ENCODE data around the gene SDK2. TPM values are rescaled to one million over a fixed set of nuclear protein-coding genes. Genes with fewer than 3 reads are reported as not detected.
A peak's percentile ranks its signal among the peaks of the same experiment; 100 is the strongest.

SDK2 gene
- total and polyA plus RNA-seq, 2 donors from 2014 or later: 0.37 to 2.4 TPM

DNA sequence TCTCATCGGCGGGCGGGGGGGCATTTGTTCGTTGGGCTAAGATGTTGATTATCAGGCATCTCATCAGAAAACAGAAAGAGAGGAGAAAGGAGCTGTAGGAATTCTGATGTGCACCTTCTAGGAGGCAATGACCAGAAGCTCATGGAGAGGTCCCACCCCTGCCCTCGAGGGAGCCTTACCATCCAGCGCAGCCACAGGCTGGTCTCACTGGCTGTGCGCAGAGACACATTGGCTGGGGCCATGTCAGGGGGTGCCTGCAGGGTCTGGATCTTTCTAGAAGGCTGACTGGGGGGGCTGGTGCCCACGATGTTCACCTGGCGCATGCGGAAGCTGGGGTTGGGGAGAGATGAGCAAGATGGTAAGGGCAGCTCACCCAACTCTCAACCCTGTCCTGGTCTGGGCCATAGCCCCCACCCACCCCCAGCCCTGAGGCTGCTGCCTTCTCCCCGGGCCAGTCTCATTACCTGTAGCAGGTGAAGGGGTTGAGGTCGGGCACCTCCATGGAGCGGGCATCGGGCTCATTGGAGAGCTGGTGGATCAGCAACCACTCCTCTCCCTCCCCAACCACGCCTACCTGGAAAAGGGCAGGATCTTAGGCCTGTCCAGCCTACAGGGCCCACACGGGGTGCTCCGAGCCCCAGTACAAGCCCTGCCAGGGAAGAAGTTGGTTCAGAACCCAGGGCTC is 246.2 kb downstream of the SDK2 start:
- H3K9me3 ChIP-seq (ENCODE audit: control insufficient read depth in 2 of 3, insufficient read depth in 1 of 3, low read length in 3 of 3): no peaks in the 10 kb centered on the region
- H3K36me3 ChIP-seq (ENCODE audit: control insufficient read depth in 2 of 3, insufficient read depth in 3 of 3, low read length in 3 of 3): no peaks in the 10 kb centered on the region
- intact Hi-C loops (cut with DNase I): no loop called here
- H3K4me3 ChIP-seq (ENCODE audit: low read length in 3 of 3): no peak overlapping the region
- no peak overlapping the region for H3K27ac ChIP-seq (ENCODE audit: low read depth in 2 of 2, low read length in 2 of 2)
- no peak for FAIRE-seq
- H3K9ac ChIP-seq (ENCODE audit: low read length in 3 of 3): no peak overlapping the region
- TF ChIP-seq, protein P1, sequence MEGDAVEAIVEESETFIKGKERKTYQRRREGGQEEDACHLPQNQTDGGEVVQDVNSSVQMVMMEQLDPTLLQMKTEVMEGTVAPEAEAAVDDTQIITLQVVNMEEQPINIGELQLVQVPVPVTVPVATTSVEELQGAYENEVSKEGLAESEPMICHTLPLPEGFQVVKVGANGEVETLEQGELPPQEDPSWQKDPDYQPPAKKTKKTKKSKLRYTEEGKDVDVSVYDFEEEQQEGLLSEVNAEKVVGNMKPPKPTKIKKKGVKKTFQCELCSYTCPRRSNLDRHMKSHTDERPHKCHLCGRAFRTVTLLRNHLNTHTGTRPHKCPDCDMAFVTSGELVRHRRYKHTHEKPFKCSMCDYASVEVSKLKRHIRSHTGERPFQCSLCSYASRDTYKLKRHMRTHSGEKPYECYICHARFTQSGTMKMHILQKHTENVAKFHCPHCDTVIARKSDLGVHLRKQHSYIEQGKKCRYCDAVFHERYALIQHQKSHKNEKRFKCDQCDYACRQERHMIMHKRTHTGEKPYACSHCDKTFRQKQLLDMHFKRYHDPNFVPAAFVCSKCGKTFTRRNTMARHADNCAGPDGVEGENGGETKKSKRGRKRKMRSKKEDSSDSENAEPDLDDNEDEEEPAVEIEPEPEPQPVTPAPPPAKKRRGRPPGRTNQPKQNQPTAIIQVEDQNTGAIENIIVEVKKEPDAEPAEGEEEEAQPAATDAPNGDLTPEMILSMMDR (IDR thresholded peaks at IDR 0.05; ENCODE audit: borderline replicate concordance, extremely low read depth, insufficient read depth): no peak
- H3K4me1 ChIP-seq (ENCODE audit: control insufficient read depth in 2 of 3, insufficient read depth in 2 of 3, low read depth in 1 of 3, low read length in 3 of 3): peaks cover 0 to 2% (median 0%) of the 10 kb centered on the region in 3 donors
- DNase-seq: peak in 1 of 5 donors; percentile 44
- H3K27me3 ChIP-seq (ENCODE audit: control insufficient read depth, insufficient read depth, low read length): no peaks in the 10 kb centered on the region

DNA sequence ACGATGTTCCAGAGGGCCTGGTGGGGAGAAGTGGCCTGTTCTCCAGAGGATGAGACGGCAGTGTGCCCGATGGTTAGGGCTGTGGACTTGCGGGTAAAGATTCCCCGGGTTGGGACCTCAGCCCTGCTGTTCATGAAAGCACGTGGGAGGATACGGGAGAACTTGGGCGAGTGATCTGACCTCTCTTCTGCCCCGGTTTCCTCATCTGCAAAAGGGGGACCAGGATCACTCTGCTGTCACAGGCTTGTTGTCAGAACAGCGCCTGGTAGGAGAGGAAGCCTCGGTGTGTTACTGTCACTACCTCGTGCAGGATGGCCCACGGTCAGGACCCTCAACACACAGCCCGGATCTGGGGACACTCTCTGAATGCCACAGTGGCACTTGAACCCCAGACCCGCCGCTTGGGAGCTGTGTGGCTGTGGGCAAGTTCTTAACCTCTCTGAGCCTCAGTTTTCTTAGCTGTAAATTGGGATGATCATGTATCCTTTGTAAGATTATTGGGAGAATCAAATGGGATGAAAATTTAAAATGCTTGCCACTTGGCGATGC is 246.9 kb downstream of the SDK2 start:
- Histone ChIP-seq H3K27ac (ENCODE audit: low read depth in 2 of 2, low read length in 2 of 2) (no peak overlapping the region), H3K4me3 (ENCODE audit: low read length in 3 of 3) (no peak overlapping the region), H3K27me3 (ENCODE audit: control insufficient read depth, insufficient read depth, low read length) (no peaks in the 10 kb centered on the region), H3K9ac (ENCODE audit: low read length in 3 of 3) (no peak overlapping the region), H3K9me3 (ENCODE audit: control insufficient read depth in 2 of 3, insufficient read depth in 1 of 3, low read length in 3 of 3) (no peaks in the 10 kb centered on the region), H3K36me3 (ENCODE audit: control insufficient read depth in 2 of 3, insufficient read depth in 3 of 3, low read length in 3 of 3) (no peaks in the 10 kb centered on the region), H3K4me1 (ENCODE audit: control insufficient read depth in 2 of 3, insufficient read depth in 2 of 3, low read depth in 1 of 3, low read length in 3 of 3) (peaks cover 0 to 2% (median 0%) of the 10 kb centered on the region in 3 donors)
- TF ChIP-seq, protein P1 (IDR thresholded peaks at IDR 0.05; ENCODE audit: borderline replicate concordance, extremely low read depth, insufficient read depth): no peak
- no peak for FAIRE-seq
- DNase-seq: no peak
- intact Hi-C loops (cut with DNase I): no loop called here

DNA sequence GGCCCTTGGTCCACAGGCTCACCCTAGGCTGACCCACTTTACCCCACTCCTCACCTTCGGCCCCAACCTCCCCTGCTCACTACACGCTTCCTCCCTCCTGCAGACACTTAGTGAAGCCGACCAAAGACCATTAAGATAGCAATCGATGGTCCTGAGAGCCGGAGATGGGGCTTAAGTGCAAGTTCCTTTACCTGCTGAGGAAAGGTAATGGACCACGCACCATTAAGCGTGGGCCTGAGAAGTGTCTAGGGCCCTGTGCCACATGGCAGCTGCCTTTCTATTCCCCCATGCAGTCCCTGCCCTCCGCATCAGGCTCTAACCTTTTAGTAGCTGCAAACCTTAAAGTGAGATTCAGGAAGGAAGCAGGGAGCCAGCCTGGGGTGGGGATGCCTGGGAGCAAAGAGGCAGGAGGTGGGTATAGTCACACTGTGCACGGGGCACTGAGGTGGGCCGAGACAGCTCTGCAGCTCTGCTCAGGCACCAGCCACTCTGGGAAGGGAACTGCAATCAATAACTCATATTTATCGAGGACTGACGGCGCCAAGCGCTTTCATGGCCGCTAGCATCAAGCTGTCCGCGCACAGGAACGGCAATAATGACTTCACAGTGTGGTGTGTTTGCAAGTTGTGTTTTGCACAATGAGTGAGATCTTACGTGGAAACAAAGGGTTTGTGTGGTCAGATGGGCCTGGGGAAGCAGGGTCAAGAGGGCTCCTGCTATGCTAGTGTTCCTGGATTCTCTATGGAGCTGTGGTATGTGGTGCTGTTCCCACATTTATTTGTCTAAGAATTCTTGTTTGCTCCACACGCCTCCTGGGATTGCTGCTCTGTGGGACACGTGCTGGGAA is 247.6 kb downstream of the SDK2 start:
- Histone ChIP-seq H3K9ac (ENCODE audit: low read length in 3 of 3) (no peak overlapping the region), H3K4me1 (ENCODE audit: control insufficient read depth in 2 of 3, insufficient read depth in 2 of 3, low read depth in 1 of 3, low read length in 3 of 3) (peaks cover 0 to 2% (median 0%) of the 10 kb centered on the region in 3 donors), H3K27ac (ENCODE audit: low read depth in 2 of 2, low read length in 2 of 2) (no peak overlapping the region), H3K4me3 (ENCODE audit: low read length in 3 of 3) (no peak overlapping the region), H3K9me3 (ENCODE audit: control insufficient read depth in 2 of 3, insufficient read depth in 1 of 3, low read length in 3 of 3) (no peaks in the 10 kb centered on the region), H3K36me3 (ENCODE audit: control insufficient read depth in 2 of 3, insufficient read depth in 3 of 3, low read length in 3 of 3) (no peaks in the 10 kb centered on the region), H3K27me3 (ENCODE audit: control insufficient read depth, insufficient read depth, low read length) (no peaks in the 10 kb centered on the region)
- TF ChIP-seq, protein P1 (IDR thresholded peaks at IDR 0.05; ENCODE audit: borderline replicate concordance, extremely low read depth, insufficient read depth): no peak
- FAIRE-seq (no peak), DNase-seq (no peak)
- intact Hi-C loops (cut with DNase I): no loop called here

Measured in kidney (tissue), 14 donors.